ENCODE results near the gene BIRC7.
"Not testable (repeated sequence)": the region's sequence is repeated elsewhere in the genome, so short reads cannot be mapped to it uniquely, and the experiment has no call there.

The BIRC7 gene

GRCh38 chr20:63249891-63250290, 14.2 kb downstream of the BIRC7 start:
- no peak for DNase-seq

GRCh38 chr20:63251350-63251749, 15.6 kb downstream of the BIRC7 start:
- not testable (repeated sequence) for DNase-seq

GRCh38 chr20:63252284-63252711, 16.6 kb downstream of the BIRC7 start:
- DNase-seq: no peak

GRCh38 chr20:63253065-63253437, 17.3 kb downstream of the BIRC7 start:
- DNase-seq: no peak

- no peak for DNase-seq
Measured at GRCh38 chr20:63253438-63254231, 17.9 kb downstream of the BIRC7 start.

- DNase-seq: no peak
Measured at GRCh38 chr20:63254232-63254605, 18.5 kb downstream of the BIRC7 start, which contains the start of gene NKAIN4. Gene NKAIN4 (minus strand): TSS chr20:63254463. CDS start chr20:63254450, 13 bp downstream.

- DNase-seq: no peak
Measured at GRCh38 chr20:63254606-63255384, 19.1 kb downstream of the BIRC7 start.

GRCh38 chr20:63255931-63256704, 20.4 kb downstream of the BIRC7 start:
- DNase-seq: no peak

- DNase-seq: no peak
Measured at GRCh38 chr20:63256954-63257353, 21.2 kb downstream of the BIRC7 start.

- no peak for DNase-seq
Measured at GRCh38 chr20:63257629-63258028, 21.9 kb downstream of the BIRC7 start.

- no peak for DNase-seq
Measured at GRCh38 chr20:63258781-63259180, 23.1 kb downstream of the BIRC7 start.

GRCh38 chr20:63259734-63260460, 24.2 kb downstream of the BIRC7 start:
- no peak for DNase-seq

- no peak for DNase-seq
Measured at GRCh38 chr20:63260521-63260920, 24.8 kb downstream of the BIRC7 start.

- no peak for DNase-seq
Measured at GRCh38 chr20:63261060-63261794, 25.5 kb downstream of the BIRC7 start.

GRCh38 chr20:63261795-63262528, 26.3 kb downstream of the BIRC7 start:
- no peak for DNase-seq

- DNase-seq: no peak
Measured at GRCh38 chr20:63262836-63263235, 27.1 kb downstream of the BIRC7 start.

- no peak for DNase-seq
Measured at GRCh38 chr20:63264000-63264399, 28.3 kb downstream of the BIRC7 start.

- DNase-seq: no peak
Measured at GRCh38 chr20:63264519-63264918, 28.8 kb downstream of the BIRC7 start.

- DNase-seq: no peak
Measured at GRCh38 chr20:63265891-63266515, 30.3 kb downstream of the BIRC7 start.

GRCh38 chr20:63267691-63268090, 32.0 kb downstream of the BIRC7 start:
- no peak for DNase-seq

- no peak for DNase-seq
Measured at GRCh38 chr20:63268256-63268655, 32.6 kb downstream of the BIRC7 start.

Data from NCI-H524 treated with DMSO at 0.1 percent for 48 hours (cell line).